Measurements from ENCODE around the gene SMCO4.

Gene SMCO4

DNA sequence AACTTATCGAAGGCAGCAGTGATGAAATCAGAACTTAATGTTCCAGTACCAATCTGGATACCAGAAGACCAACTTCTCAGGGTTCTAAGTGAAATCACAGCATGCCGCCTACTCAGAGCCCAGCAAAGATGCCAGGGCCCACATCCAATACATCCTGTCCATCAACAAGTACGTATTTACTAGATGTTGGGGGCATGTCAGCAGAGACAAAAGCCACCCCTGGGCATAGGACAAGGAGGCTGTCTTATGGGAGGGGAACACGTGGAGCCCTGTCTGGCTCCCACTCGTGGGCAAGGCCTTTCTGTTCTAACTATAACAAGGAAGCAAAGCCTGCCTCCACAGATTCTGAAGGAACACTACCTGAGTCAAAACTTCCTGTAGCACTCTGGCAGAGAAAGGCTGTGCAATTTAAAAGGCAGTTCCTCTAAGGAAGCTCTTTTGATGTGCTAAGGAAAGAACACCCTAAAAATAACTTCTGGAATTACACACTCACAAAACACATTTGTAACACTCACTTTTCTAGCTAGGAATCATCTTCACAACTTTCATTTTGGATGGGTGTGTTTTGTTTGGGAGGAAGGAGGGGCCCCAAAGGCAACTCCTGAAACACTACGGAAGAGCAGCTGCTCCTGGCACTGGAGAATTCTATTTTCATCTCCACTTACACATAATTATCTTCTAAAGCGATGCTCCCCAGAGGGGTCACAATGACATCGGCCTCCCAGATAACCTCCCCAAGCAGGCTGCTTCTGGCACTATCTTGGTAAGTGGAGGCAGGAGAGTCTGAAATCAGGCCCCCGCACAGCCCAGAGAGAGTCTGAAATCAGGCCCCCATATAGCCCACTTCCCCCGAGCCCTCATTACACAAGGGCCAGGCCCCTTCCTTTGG is 14.2 kb downstream of the SMCO4 start:
- peak; percentile 44 for DNase-seq (ENCODE audit: low spot score)

DNA sequence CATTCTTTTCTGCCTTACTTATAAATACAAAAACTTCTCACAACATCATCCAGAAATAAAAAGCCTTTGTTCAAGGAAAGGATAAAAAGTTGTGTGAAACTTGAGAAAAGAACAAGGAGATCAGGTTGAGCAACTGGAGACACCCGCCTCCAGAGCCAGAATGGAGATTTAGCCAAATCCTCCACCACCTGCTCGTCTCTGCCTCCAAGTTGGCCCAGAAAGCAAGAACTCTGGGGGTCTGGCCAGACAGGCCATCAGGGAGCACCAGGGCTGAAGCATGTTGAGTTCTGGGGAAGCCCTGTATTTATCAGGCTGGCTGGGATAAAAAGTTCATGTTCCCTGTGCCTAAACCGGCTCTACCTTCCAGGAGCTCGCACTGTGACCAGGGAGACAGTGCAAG is 14.9 kb downstream of the SMCO4 start:
- DNase-seq (ENCODE audit: low spot score): no peak

DNA sequence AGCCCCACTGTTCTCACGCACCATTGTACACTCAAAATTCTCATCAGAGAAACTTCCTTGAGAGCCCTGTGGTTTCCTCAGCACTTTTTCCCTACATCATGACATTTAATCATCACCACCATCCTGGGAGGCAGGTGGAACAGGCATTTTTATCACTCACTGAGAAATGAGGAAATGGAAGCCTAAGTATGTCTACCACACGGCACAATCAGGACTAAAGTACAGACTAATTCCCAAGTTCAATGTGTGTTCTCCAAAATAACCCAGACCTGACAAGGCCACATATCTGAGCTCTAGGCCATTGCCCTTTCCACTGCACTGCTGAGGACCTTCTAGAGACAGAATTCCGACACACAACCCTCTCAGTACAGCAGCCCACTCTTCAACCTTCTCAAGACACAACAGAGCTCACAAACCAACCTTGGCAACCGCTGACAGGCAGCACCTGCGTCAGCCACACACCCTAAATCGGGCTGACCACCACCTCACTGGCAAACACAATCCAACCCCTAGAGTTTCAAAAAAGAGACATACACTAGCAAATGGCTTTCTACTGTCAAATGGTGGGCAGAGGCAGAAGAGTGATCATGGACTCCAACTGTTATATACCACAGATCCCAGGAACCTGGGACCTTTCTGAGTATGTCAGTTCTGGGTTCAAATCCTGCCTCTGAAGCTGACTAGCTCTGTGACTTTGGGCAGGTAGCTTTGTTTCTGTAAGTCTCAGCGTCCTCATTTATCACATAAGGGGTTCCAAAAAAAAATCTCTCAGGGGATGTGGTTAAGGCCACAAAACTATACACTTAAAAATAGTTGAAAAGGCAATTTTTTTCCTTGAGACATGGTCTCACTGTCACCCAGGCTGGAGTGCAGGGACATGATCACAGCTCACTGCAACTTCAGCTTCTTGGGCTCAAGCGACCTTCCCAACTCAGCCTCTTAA is 16.3 kb downstream of the SMCO4 start:
- no peak for DNase-seq (ENCODE audit: low spot score)

DNA sequence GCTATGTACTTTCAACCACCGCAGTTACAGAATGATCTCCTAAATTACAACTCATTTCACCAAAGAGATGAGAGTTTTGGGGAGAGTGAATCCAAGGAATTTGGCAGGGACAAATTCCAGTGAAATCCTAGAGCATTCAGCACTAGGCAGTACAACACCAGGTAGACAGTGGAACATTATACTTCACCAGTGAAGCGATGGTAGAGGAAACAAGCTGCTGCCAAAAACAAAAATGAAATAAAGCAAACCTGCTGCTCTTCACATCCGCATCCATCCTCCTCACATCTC is 16.9 kb downstream of the SMCO4 start:
- no peak for DNase-seq (ENCODE audit: low spot score)

DNA sequence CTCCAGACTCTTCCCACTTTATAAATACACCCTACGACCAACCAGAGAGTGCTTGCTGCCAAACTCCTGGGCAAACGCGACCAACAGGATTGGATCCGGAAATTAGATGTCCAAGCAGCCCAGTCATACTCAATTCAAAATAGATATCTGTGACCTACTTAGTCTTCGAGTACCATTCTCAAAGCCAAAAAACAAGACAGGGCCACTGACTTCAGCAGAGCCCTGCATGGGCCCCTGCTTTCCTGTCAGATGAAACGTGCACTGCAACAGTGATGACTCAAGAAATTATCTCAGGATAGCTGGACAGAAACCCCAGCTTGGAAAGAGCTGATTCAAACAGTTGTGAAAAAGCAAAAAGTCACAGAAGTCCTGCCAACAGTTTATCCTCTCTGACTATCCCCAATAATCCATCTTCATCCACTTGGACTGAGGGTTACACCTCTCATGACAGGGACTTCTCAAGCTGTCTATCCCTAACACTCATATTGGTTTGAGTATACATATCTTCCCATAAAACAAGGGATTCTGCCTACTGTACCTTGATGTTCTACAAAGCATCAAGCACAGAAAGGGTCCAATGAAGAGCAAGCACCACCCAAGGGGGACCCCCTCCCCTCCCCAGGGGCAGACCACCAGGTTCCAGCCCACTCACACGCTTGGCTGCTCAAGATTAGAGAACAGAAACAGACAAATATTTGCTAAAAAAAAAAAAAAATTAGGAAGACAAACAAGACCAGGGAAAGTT is 17.4 kb downstream of the SMCO4 start:
- no peak for DNase-seq (ENCODE audit: low spot score)

DNA sequence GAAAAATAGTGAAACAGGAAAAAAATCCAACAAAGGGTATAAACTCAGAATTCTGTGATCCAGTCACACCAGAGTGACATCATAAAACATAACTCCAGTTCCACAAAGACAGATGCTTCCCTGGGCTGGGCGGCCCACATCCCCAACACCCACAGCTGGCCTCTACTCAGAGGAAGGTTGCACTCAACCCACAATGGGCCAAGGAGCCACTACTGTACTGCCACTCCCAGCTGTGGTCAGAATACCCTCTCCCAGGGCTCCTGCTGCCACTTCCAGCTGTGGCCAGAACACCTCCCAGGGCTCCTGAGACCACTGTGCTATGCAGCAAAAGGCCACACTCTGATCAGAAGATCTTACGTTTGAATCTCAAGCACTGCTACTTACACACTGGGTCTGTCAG is 18.3 kb downstream of the SMCO4 start:
- DNase-seq (ENCODE audit: low spot score): no peak

DNA sequence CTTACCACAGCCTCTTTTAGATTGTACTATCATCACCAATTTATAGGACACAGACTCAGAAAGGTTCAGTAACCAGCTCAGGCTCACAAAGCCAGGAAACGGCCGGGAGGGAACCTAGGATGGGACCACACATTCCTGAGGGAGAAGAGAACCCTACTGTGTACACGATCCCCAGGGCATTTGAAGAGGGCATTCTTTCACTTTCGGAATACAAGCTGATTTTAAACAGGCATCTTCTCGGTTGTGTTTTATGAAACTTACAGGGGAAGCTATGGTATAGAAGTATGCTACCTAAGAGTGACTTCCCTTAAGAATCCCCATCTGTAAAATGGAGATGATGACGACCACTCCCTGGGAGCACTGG is 19.0 kb downstream of the SMCO4 start:
- no peak for DNase-seq (ENCODE audit: low spot score)

DNA sequence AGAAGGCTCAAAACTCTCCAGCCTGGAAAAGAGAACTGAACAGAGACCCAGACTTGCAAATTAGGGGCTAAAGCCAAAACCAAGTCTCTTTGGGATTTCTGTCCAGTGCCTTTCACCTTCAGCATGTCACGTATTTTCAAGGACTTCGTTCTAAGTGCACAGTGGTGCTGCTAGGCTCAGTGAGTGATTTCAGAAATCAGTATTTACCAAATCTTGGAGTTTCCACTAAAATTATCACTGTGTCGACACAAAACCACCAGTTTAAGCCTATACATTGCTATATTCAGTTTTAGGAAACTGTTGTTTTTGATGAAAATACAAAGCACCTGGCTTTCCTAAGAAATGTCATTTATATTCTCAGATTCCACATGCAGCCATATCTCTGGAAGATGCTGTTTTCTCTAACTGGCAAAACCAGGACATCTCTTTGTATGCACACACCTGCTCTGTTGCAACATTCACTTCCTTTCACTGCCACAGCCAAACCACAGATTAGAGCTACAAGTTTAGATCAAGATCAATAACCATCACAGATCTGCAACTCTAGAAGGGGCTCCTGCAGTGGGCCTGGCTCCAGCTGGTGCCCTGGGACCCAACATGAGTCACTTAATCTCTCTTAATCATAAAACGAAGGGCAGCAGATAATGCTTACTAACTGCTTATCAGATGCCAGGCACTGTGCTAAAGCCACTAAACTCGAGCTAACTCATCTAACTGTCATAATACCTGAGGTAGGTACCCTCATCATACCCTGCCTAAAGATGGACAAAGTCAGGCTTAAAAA is 22.3 kb downstream of the SMCO4 start:
- no peak for DNase-seq (ENCODE audit: low spot score)

DNA sequence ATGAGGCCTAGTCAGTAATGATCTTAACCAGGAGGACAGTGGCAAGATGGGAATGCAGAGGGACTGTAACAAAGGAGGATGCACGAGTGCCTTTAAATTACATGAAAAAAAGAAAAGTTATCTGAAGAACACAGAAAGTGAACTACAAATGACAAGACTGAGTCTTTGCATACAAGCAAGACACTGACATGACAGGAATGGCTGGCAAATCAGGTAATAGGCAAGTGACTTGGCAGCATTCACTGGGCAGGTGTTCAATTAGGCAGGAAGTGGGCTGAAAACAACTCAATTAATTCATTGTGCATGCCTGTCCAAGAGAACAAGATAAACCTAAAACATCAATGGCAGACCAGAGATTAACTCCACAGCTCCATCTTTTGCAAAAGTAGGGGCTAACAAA is 24.0 kb downstream of the SMCO4 start:
- DNase-seq (ENCODE audit: low spot score): no peak

DNA sequence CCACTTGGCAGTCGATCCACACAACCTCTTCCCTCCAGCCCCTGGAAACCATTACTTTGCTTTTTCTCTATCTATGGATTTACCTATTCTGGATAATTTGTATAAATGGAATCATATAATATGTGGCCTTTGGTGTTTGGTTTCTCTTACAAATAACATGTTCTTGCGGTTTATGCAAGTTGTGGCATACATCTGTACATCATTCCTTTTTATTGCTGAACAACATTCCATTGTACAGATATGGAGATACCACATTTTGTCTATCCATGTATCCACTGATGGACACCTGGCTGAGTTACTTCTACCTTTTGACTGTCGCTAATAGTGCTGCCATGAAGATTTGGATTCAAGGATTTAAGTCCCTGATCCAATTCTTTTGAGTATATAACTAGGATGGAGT is 25.1 kb downstream of the SMCO4 start:
- DNase-seq (ENCODE audit: low spot score): no peak

DNA sequence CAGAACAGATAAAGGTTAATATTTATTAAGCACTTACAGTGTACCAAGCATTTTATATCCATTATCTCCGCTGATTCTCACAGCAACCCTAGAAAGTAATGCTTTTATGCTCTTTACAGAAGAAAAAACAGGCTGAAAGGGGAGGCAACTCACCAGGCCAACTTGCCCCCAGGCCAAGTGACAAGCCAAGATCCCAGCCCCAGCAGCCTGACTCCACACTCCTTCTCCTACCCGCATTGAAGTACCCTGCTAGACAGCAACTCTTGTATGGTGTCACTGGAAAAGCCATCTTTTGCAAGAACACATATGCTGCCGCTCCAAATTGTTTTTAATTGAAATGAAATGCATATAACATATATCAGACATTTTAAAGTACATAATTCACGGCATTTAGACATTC is 25.6 kb downstream of the SMCO4 start:
- DNase-seq (ENCODE audit: low spot score): no peak

DNA sequence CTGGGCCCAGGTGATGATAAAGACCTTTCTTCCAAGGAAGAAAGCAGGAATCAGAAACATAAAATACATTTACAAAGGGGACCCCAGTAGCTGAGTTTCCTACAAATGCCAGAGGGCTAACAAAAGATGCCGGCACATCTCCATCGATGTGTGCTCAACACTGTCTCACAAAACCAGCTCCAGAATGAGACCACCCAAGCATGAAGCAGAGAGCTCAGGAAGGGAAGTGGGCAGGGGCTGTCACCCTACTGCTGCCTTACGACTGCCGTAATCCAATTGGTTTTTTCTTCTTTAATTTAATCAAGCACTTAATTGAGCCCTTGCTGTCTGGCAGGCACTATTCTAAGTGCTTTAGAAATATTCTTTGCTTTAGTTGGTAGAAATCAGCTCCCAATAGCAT is 26.1 kb downstream of the SMCO4 start:
- no peak for DNase-seq (ENCODE audit: low spot score)

DNA sequence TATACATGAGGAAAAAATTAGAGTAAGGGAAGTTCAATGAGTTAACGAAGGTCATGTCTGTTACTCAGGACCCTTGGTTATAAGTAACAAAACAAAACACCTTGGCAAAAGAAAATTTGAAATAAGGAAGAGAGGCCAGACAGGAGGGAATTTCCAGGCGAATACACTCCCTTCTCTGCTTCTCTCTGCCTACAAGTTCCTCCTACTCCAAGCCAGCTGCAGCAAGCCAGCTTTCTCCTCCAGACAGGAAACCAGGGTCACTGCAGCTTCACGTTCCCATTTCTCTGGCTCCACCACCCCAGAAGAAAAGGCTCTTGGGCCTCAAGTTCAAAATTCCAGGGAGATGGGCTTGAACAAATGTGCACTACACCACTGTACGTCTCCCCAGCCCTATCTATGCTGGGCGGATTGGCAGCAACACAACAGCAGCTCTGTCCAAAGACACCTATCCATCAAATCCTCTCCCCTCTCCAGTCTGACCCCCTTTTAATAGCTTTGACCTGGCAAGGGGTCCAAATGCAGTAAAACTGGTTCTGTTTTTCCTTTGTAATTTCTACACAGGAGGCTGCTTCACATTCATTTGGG is 27.7 kb downstream of the SMCO4 start:
- DNase-seq (ENCODE audit: low spot score): no peak

DNA sequence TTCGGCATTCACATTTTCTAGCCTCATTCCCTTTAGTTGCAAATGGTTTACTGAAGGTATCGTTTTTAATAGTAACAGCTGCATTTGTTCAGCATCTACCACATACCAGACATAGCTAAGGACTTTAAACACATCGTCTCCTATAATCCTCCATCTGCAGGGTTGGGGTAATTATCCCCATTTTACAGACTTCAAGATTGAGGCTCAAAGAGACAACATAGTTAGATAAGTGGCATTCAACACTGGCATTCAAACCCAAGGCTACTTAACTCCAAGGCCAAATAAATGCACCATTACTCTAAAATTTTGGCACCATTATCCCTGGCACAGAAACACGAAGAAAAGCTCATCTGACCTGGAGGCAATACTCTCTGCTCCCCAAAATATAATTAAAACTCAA is 28.5 kb downstream of the SMCO4 start:
- no peak for DNase-seq (ENCODE audit: low spot score)

DNA sequence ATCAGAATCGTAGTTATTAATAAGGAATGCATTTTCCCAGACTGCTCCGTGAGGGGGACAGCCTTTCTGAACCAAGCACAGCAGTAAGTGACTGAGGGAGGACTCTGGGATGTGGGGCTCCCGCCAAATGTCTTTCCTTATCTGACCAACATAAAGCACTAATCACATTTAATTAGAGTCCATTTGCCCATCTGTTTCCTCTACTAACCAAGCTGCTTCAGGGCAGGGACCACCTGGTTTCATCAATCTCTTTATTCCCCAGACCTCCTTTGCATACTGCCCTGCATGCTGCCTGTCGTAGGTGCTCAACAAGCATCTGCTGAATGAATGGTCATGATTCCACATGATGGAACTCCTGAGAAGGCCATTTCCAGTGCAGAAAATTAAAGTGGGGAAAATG is 29.4 kb downstream of the SMCO4 start:
- no peak for DNase-seq (ENCODE audit: low spot score)

DNA sequence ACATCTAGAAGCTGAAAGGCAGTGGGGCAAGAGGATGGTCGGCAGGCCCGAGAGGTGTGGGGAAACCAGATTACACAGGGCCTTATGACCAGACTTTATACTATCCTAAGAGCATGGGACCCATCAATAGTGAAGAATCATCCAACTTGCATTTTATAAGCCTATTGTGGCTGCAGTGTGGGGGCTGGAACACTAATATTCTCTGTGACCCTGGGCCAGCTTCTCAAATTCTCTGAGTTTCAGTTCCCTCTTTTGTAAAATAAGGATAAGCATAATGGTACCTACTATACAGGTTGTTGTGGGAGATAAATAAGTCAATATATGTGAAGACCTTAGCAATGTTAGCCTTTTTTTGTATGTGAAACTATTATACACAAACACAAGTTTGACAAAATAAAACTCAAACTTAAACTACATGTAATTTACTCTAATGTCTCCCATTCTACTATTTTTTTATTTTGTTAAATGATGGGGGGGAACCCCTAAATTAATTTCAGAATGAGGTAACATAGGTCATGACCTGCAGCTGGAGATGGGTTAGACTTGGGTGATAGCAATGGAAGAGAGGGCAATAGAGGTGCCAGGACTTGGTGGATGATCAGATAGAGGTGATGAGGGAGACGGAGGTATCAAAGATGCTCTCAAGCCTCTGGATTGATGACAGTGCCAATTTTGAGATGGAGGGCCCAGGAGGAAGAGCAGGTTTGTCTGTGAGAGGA is 30.1 kb downstream of the SMCO4 start:
- no peak for DNase-seq (ENCODE audit: low spot score)

DNA sequence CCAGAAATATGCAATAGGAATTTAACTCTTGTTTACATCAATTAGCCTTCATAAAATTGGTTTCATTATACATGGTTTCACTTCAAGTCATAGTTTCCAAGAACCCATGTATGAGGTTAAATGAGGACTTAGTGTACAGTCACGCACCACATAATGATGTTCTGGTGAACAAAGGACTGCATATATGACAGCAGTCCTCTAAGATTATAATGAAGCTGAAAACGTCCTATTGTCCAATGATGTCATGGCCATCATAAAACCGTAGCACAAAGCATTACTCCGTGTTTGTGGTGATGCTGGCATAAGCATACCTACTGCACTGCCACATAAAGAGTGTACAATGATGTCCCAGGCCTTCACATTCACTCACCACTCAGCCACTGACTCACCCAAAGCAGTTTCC is 31.1 kb downstream of the SMCO4 start:
- DNase-seq (ENCODE audit: low spot score): no peak

DNA sequence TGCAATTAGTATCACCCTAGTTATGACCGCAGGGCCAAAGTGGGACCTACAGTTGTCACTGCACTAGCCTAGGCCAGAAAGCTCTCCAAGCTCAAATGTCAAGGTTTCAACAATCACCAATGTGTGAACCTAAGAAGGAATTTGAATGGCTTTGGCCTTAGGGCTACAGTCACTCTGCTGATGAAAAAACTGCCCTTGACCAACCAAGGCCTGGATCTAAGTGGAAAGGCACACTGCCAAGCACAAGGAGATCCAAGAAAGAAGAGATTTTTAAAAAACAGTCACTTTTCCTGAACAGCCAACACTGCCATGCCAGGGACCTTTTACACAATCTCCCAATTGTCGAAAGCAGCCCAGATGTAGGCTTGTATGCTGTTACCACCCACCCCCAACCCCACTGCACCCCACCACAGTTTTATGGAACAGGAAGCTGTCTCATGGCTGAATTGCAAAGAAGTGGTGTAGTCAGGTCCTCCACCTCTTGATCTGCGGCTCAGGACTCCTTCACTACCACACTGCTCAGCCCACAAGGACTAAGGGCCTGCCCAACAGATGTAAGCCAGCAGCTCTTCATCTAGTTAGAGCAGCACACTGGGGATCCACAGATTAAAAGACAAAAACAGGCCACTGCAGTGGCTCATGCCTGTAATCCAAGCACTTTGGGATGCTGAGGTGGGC is 32.9 kb downstream of the SMCO4 start:
- no peak for DNase-seq (ENCODE audit: low spot score)

DNA sequence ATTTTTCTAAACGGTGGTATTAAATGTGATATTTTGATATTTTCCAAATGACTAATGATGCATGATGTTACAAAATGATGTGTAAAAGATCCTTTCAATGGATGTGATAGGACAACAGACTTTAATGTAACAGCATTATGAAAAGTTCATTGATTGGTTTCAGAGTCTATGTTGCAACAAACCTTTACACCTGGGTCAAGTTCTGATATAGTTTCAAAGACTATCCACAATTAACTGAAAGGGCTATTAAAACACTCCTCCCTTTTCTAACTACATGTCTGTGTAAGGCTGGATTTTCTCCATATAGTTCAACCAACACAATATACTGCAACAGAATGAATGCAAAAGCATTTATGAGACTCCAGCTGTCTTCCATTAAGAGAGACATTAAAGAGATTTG is 35.7 kb downstream of the SMCO4 start:
- no peak for DNase-seq (ENCODE audit: low spot score)

DNA sequence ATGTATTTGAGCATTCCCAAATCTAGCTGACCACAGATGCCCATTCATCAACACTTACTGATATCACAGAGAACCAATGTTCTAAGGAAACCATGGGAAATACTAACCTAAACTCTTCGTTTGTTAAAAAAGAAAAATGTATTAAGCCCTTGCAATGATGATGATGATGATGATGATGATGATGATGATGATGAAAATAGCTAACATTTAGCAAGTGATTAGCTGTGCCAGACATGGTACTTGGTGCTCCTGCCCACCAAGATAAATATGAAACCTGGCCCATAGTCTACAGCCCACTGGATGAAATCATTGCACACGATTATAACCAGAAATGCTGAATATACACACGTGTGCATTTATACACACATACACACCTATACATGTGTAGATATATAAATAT is 37.5 kb downstream of the SMCO4 start:
- no peak for DNase-seq (ENCODE audit: low spot score)
